AG08395 (cell line): ENCODE results near the gene SLC7A5.
"Not testable (repeated sequence)": the region's sequence is repeated elsewhere in the genome, so short reads cannot be mapped to it uniquely, and the experiment has no call there.

Experiments used
- DNase-seq: peaks from one replicate; pipeline ENCODE4 v3.0.0; 2012; ENCODE audit warnings: mixed read lengths, low spot score

The SLC7A5 gene

DNA sequence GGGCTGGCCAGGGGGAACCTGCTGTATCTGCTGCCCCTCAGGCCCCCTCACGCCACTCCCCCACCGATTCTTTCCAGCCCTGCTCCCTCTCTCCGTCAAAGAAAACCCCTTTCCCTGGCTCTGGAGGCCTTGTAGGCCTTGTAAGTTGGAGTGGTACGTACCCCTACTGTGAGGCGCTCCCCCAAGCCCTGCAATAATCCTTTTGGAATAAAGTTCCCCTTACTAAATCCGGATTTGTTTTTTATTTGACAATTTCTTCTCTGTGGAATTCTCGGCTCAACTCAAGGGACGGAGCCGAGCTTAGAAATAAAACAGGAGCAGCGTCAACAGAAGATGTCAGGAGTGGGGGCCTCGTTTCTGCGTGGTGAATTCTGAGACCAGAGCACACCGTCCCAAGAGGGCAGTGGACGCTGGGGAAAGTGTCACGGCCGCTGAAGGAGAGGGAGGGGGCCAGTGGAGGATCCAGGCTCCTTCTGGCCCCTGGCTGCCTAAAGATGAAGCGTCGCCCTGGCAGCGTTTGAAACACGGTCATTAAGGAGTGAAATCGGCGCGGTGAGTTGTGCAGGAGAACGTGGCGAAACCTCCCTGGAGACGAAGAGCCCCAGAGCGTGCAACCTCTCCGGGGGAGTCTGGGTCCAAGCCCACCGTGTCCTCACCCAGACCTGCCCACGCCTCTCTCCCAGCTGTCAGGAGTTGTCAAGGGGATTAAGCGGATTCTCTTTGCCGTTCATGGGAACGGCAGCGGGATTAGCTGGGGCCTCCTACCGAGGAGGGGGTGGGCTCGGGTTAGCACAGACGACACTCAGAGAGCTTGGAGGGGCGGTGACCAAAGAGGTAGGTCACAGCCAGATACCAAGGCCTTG lies 47.0 kb downstream of the SLC7A5 start:
- DNase-seq, result no peak

- no peak for DNase-seq
Observed at GRCh38 chr16:87821376-87822107, 47.8 kb downstream of the SLC7A5 start.

- DNase-seq, result no peak
Observed at GRCh38 chr16:87819983-87820382, 49.3 kb downstream of the SLC7A5 start.

DNA sequence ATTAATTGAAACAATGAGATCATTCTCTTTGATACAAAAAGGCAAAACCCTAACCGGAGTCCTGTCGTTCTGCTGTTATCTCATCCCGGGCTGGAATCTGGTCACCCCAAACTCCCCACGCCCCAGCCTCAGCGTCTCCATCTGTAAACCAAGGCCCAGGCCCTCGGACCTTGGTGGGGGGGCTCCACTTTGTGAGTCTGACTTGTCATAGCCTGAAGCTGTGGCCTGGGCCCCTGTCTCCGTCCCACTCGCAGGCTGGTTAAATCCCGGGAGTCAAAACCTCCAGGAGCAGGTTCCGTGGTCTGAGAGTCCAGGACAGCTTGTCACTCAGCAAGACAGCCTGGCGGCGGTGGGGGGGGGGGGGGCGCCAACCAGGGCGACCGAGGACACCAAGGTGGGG lies 50.0 kb downstream of the SLC7A5 start:
- DNase-seq, result no peak

DNA sequence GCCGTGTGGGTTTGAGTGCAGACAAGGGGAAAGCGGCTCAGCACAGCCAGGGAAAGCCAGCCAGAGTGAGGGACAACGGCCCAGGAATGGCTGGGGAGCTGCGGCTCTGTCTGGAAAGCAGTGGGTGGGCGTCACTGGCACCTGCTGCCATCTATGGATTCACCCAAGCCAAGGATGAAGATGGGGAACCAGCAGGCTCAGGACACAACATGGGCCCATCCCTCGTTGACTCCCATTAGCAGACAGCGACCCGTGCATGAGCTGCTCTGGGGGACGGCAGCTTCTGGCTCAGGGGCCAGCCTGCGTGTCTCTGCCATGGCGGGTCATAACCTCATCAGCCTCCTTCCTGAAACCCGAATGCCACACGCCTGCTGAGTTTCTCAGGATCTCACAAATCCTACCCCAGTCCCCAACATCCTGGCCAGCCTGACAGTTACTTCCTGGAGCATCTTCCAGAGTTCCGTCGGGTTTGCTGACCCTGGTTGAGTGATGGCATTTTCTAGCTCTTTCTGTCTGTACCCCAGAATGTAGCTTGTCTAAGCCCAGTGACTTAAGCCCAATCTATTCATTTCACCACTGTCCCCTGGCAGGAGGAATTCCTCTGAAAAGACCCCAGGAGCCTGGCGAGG lies 50.7 kb downstream of the SLC7A5 start:
- no peak for DNase-seq

DNA sequence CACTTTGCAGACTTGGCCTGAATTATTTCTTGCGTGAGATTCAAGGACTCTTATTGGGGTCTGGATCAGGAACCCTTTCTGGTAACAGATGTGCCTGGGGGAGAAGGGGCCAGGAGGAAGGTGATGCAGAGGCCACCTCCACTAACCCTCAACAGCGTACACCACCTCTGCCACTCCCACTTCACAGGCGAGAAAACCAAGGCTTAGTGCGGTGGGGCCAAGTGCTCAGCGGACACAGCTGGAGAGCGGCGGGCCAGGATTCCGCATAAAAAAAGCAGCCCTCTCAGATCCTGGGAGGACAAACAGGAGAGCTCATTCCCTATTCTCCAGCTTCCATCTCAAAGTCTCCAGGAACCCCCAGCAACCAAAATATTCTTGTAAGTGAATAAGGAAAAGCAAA lies 51.4 kb downstream of the SLC7A5 start:
- no peak for DNase-seq

DNA sequence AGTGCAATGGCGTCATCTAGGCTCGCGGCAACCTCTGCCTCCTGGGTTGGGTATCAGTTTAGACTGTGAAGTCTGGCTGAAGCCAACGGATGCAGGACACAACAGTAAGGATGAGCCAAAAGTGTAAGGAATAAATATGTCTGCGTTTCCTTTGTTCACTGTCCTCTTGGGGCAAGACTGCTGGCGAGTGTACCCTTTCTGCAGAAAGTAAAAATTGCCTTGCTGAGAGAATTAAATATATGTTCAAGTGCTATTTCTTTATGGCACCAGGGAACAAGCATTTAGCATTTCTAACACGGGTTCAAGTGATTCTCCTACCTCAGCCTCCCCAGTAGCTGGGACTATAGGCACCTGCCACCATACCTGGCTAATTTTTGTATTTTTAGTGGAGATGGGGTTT lies 51.9 kb downstream of the SLC7A5 start:
- not testable (repeated sequence) for DNase-seq

- DNase-seq, result no peak
Observed at GRCh38 chr16:87816507-87817100, 52.7 kb downstream of the SLC7A5 start.

- no peak for DNase-seq
Observed at GRCh38 chr16:87815567-87815966, 53.7 kb downstream of the SLC7A5 start.

DNA sequence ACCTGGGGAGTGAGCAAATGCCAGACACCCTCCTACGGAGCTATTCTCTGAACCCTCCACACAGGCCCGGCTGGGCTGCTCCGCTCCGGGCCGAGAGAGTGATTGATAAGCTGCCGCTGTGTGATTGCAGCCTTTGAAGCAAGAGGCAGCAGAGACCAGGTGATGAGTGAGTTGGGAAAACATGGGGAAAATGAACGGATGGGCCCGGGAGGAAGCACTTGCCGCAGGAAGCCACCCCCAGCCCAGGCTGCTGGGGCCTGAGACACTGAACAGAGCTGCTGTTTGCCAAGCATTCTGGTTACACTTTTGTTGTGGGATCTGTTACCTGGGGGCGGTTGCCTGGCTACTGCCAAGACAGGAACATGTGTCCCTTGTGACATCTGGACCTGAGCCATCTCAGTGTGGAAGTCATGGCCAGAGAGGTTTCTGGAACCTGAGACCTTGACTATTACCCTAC lies 57.1 kb downstream of the SLC7A5 start:
- no peak for DNase-seq

DNA sequence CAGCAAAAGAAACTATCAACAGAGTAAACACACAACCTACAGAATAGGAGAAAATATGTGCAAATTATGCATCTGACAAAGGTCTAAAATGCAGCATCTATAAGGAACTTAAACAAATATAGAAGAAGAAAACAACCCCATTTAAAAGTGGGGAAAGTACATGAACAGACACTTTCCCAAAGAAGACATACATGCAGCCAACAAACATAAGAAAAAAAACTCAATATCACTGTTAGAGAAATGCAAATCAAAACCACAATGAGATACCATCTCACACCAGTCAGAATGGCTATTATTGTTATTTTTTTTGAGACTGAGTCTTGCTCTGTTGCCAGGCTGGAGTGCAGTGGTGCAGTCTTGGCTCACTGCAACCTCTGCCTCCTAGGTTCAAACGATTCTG lies 57.9 kb downstream of the SLC7A5 start:
- DNase-seq, result not testable (repeated sequence)

GRCh38 chr16:87809150-87809902 lies 60.0 kb downstream of the SLC7A5 start:
- no peak for DNase-seq

GRCh38 chr16:87808108-87808507 lies 61.2 kb downstream of the SLC7A5 start:
- no peak for DNase-seq

DNA sequence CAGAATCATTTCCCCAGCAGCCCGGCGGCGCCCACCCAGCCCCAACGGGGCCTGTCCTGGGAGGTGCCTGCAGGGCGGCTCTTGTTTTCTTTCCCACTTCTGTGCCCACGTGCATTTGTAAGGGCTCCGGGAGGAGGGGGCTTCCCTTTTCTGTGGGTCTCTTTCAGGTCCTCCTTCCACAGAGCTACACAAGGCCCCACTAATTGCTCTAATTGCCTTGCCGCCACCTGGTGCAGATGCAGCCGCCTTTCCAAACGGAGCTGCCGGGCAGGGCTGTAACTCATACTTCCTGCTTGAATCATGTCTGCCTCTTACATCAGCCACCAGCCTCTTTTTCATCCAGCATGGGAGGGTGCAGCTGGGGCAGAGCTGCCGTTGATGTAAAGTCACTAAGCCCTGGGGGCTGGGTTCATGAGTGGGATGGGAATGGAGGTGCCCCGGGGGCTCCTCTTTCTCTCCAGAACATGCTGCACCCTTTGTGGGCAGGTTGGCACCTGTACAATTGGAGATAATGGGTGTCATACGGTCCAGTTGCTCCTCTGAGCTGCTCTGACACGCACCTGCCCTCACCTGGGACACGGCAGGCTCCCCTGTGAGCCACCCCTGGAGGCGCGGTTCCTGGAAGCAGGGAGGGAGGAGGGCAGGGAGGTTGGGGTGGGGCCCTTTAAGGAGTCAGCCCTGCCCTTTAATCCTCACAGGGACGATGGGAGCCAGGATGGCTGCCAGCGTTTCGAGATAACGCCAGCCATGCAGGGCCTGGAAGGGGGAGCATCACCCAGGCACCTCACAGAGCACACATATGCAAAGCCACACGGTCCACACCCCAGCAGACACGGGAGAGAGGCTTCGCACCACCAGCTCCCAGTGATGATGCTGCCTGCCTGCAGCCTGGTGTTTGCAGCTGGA lies 62.4 kb downstream of the SLC7A5 start:
- DNase-seq, result peak; percentile 91

DNA sequence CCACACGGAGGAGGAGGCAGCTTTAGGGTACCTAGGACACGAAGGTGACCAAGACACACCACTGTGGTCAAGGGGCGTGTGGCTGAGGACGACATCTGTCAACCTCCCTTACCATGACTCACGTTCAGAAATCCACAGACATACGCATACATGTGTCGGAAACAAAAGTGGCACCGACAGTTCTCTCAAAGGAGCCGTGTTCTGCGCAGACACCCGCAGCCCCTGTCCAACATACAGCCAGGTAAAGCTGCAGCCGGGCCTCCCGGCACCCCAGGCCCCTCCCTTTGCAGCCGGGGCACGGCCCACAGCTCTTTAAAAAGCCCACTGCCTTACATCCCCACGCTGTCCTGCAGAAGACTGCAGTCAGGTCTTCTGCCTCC lies 63.1 kb downstream of the SLC7A5 start:
- no peak for DNase-seq

- DNase-seq, result no peak
Observed at GRCh38 chr16:87803385-87803784, 65.9 kb downstream of the SLC7A5 start.

DNA sequence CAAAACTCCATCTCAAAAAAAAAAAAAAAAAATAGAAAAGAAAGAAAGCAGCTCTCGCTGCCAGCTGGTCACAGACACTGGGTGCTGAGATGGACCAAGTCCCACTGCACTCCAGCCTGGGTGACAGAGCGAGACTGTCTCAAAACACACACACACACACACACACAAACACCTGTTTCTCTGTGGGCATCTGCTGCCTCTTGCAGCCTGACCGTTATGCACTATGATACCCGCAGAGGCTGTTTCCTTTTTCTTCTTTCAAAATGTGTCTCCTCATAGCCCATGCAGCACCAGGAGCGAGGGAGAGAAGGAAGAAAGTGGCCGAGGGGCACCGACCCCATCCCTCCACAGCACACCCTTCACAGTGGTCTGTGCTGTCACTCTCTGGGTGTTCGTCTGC lies 66.6 kb downstream of the SLC7A5 start:
- no peak for DNase-seq

DNA sequence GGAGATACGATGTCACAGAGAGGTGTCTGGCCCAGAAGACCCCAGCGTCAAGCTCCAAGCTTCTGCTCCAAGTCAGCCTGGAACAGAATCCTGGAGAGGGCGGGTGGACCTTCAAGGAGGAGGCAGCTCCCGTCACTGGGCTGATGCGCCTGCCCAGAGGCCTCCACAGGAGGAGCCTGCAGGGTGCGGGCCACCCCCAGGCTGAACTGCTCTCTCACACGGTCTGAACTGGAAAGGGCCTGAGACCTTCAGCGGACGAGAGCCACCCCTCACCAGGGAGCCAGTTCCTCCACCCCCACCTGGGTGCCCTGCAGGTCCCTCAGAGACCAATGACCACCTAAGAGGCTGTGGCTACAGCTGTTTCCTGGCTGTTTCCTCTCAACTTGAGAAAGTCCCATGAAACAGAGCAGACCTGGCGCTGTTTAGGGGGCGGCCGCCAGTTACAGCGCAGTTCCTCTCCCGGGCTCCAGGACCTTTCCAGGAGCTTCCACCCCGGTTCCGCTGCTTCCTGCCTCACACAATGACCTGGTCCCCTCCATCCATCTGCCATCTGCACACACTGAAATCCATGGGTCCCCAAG lies 67.5 kb downstream of the SLC7A5 start:
- DNase-seq, result no peak

DNA sequence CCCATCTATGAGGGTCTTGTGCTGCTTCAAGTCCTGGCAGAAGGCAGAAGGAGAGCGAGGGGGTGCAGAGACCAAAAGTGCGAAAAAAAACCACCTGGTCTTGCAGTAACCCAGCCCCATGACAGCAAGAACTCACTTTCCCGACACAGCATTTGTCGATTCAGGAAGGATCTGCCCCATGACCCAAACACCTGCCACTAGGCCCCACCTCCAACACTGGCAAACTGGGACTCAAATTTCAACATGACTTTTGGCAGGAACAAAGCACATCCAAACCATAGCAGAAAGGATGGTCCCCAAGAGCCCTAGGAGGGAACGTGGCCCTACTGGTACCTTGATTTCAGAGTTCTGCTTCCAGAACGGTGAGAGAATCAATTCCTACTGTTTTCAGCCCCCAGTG lies 68.8 kb downstream of the SLC7A5 start:
- DNase-seq, result no peak

DNA sequence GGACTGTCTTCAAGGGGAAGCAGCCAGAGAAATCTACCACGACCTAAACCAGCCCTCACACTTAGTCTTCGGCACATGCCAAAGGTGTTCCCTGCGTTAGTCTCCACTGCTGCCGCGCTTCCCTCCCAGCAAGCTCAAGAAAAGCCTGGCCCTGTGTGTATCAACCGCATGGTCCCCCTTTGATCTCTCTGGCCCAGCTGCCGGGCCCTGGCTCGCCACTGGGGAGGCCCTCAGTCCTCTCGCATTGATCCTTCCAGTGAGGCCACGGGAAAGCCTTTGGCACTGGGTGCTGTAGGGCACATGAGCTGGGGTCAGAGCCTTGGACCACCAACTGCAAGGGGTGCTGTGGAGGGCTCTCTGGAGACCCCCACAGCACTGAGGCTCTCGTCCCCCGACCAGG lies 74.0 kb downstream of the SLC7A5 start:
- no peak for DNase-seq
